Gastrocnemius medialis (tissue), 4 donors: Measurements from ENCODE around the gene SGCD. TPM values are rescaled to one million over a fixed set of nuclear protein-coding genes. Genes with fewer than 3 reads are reported as not detected.
A peak's percentile ranks its signal among the peaks of the same experiment; 100 is the strongest.

ENCODE experiments used
- ATAC-seq, 2 donors: fragments of 150-250 bp; one replicate each; pipeline ENCODE4 v1.9.1; 2016
- DNase-seq, 2 donors: peaks; one replicate each; pipeline ENCODE4 v3.0.0-alpha.2; 2019
- H3K27ac ChIP-seq, 4 donors: fragments of 200-600 bp; sonication (generic); 1 replicate in 1 of 4; 2 replicates in 3 of 4; pipeline ENCODE4 v1.5.1; 2016 to 2018; ENCODE audit warnings: mild to moderate bottlenecking in 2 of 4, moderate library complexity in 1 of 4
- H3K27me3 ChIP-seq, 3 donors: fragments of 200-600 bp; sonication (generic) in 2 of 3; 1 replicate in 1 of 3; 2 replicates in 2 of 3; pipeline versions ENCODE4 v1.5.1 to v1.6.0; 2016 to 2019; ENCODE audit warnings: mild to moderate bottlenecking in 1 of 3, moderate library complexity in 1 of 3
- H3K36me3 ChIP-seq, 2 donors: fragments of 200-600 bp; sonication (generic) in 1 of 2; one replicate each; pipeline ENCODE4 v1.5.1; 2017 to 2018
- H3K4me1 ChIP-seq, 2 donors: fragments of 200-600 bp; sonication (generic) in 1 of 2; one replicate each; pipeline ENCODE4 v1.5.1; 2016 to 2017; ENCODE audit warnings: mild to moderate bottlenecking in 2 of 2
- H3K4me3 ChIP-seq, 4 donors: fragments of 200-600 bp; sonication (generic) in 3 of 4; 1 replicate in 1 of 4; 2 replicates in 3 of 4; pipeline ENCODE4 v1.5.1; 2016 to 2019; ENCODE audit warnings: mild to moderate bottlenecking in 2 of 4
- H3K9me3 ChIP-seq, 3 donors: fragments of 200-600 bp; sonication (generic) in 2 of 3; 1 replicate in 1 of 3; 2 replicates in 2 of 3; pipeline ENCODE4 v1.5.1; 2016 to 2019
- CTCF ChIP-seq, 5 experiments: fragments of 450-650 bp in 3 of 5; fragments of 200-600 bp in 2 of 5; sonication (generic) in 2 of 5; IDR thresholded peaks in 4 of 5; conservative IDR thresholded peaks in 1 of 5; 1 replicate in 4 of 5; 2 replicates in 1 of 5; pipeline ENCODE4 v1.5.1; 2016 to 2019; ENCODE audit warnings: antibody characterized with exemption in 5 of 5, mild to moderate bottlenecking in 3 of 5, moderate library complexity in 3 of 5
- POLR2A ChIP-seq, 2 donors: fragments of 450-650 bp; IDR thresholded peaks; one replicate each; pipeline ENCODE4 v1.6.1; 2017; ENCODE audit warnings: antibody characterized with exemption in 2 of 2, mild to moderate bottlenecking in 2 of 2, moderate library complexity in 2 of 2
- in situ Hi-C, 4 donors: fragments of 200-750 bp; cut with MboI; loops; one replicate each; pipeline versions ENCODE4 v1.15.0 to v1.8.0; 2017; ENCODE audit warnings: low sequenced_read_pairs in 4 of 4
- intact Hi-C: fragments of 100-400 bp; cut with DNase I; formaldehyde crosslinking; loops from one replicate; pipeline ENCODE4 v1.15.1; 2023; ENCODE audit warnings: low total_unique reads
- total RNA-seq, 4 donors: library from RNA; depleted of rRNA; stranded (reverse); fragments of >200 nt; gene quantifications; one replicate each; pipeline versions ENCODE4 v1.1.0 to v1.2.3, GENCODE V29; 2016

The SGCD gene
- total RNA-seq, 4 donors from 2014 or later = 8.2 to 53.5 (median 35.8) TPM

GRCh38 chr5:156331181-156331580 lies 4.2 kb downstream of the SGCD start:
- in situ Hi-C loops = no loop called here
- intact Hi-C loops = no loop called here

GRCh38 chr5:156331845-156332244 lies 4.9 kb downstream of the SGCD start:
- Histone ChIP-seq H3K4me3 (no peak overlapping the region), H3K27me3 (no peaks in the 10 kb centered on the region), H3K4me1 (peaks cover 31 to 37% of the 10 kb centered on the region in 2 donors), H3K27ac (peak overlapping the region; percentile 83 to 96 (median 90)), H3K9me3 (no peaks in the 10 kb centered on the region), H3K36me3 (no peaks in the 10 kb centered on the region)
- no peak for ATAC-seq
- DNase-seq = no peak
- in situ Hi-C loops (no loop called here), intact Hi-C loops (no loop called here)
- no peak for TF ChIP-seq POLR2A (IDR thresholded peaks at IDR 0.05)
- TF ChIP-seq CTCF (IDR thresholded peaks at IDR 0.05 in 4 of 5, conservative IDR thresholded peaks at IDR 0.05 in 1 of 5) = no peak

More at GRCh38 chr5:156331181-156331580, 4.2 kb downstream of the SGCD start:
- Histone ChIP-seq H3K9me3 (no peaks in the 10 kb centered on the region), H3K4me3 (no peak overlapping the region), H3K4me1 (peaks cover 36 to 39% of the 10 kb centered on the region in 2 donors), H3K27ac (peak overlapping the region; percentile 83 to 96 (median 90)), H3K27me3 (no peaks in the 10 kb centered on the region), H3K36me3 (no peaks in the 10 kb centered on the region)
- no peak for TF ChIP-seq POLR2A (IDR thresholded peaks at IDR 0.05)
- no peak for TF ChIP-seq CTCF (IDR thresholded peaks at IDR 0.05 in 4 of 5, conservative IDR thresholded peaks at IDR 0.05 in 1 of 5)
- ATAC-seq (no peak), DNase-seq (no peak)

- Histone ChIP-seq H3K27me3 (no peaks in the 10 kb centered on the region), H3K4me1 (peaks cover 31 to 39% of the 10 kb centered on the region in 2 donors), H3K9me3 (no peaks in the 10 kb centered on the region), H3K36me3 (no peaks in the 10 kb centered on the region), H3K27ac (peak overlapping the region; percentile 83 to 96 (median 90)), H3K4me3 (no peak overlapping the region)
- in situ Hi-C loops = no loop called here
- DNase-seq (no peak), ATAC-seq (no peak)
- TF ChIP-seq CTCF (IDR thresholded peaks at IDR 0.05 in 4 of 5, conservative IDR thresholded peaks at IDR 0.05 in 1 of 5) = no peak
- no peak for TF ChIP-seq POLR2A (IDR thresholded peaks at IDR 0.05)
- intact Hi-C loops = no loop called here
Observed at GRCh38 chr5:156332245-156332644, 5.3 kb downstream of the SGCD start.

- in situ Hi-C loops = no loop called here
- Histone ChIP-seq H3K9me3 (no peaks in the 10 kb centered on the region), H3K4me3 (no peak overlapping the region), H3K36me3 (peaks cover 0 to under 1% of the 10 kb centered on the region in 2 donors), H3K27me3 (no peaks in the 10 kb centered on the region), H3K27ac (peak overlapping the region in 3 of 4 donors; percentile 37 to 89 (median 46)), H3K4me1 (peaks cover 6 to 9% of the 10 kb centered on the region in 2 donors)
- intact Hi-C loops = no loop called here
- ATAC-seq (no peak), DNase-seq (no peak)
- TF ChIP-seq POLR2A (IDR thresholded peaks at IDR 0.05) (no peak), CTCF (IDR thresholded peaks at IDR 0.05 in 4 of 5, conservative IDR thresholded peaks at IDR 0.05 in 1 of 5) (no peak)
Observed at GRCh38 chr5:156339139-156339841, 12.3 kb downstream of the SGCD start.
